HG03139 (cell line): ENCODE measurements around the gene SIK2.
"Not testable (repeated sequence)": the region's sequence is repeated elsewhere in the genome, so short reads cannot be mapped to it uniquely, and the experiment has no call there.

Source experiments
- ATAC-seq: cut with Tn5 transposase; IDR thresholded peaks from one replicate; pipeline ENCODE4 v1.9.1; 2021; ENCODE audit not compliant: unreplicated experiment

SIK2 gene

DNA sequence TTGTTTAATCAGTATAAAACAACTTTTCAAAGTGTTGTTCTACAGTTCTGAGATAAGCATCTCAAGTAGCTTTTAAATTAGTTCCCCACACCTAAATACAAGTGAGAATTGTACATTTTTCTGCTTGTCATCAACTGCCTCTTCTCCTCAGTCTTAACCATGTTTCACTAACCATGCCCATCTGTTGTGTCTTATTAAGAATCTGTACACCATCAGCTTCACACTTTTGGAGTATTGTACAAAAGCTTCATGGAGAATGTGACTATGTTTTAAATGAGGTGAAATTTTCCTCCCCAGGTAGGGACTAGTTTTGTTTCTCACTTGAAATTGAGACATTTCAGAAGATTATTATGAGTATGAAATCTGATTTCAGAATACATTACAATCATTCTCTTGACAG lies 52.4 kb downstream of the SIK2 start:
- no peak for ATAC-seq

DNA sequence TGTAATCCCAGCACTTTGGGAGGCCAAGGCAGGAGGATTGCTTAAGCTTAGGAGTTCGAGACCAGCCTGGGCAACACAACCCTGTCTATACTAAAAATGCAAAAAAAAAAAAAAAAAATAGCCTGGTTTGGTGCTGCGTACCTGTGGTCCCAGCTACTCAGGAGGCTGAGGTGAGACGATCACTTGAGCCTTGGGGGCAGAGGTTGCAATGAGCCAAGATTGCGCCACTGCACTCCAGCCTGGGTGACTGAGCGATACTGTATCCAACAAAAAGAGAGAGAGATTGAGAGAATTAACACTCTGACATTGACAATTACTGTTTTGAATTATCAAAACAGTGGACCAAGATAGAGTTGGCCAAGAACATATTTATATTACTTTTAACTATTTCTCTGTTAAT lies 53.7 kb downstream of the SIK2 start:
- no peak for ATAC-seq

DNA sequence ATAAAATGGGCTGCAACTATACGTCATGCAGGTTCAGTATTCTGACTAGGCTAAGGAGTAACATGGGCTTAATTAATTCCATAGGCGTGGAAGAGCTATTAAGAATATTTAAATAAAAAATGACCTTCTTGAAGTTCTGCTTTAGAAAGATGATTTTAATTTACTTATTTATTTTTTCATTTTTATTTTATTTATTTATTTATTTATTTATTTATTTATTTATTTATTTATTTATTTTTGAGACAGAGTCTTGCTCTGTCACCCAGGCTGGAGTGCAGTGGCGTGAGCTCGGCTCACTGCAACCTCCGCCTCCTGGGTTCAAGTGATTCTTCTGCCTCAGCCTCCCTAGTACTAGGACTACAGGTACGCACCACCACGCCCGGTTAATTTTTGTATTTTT lies 55.7 kb downstream of the SIK2 start:
- not testable (repeated sequence) for ATAC-seq

DNA sequence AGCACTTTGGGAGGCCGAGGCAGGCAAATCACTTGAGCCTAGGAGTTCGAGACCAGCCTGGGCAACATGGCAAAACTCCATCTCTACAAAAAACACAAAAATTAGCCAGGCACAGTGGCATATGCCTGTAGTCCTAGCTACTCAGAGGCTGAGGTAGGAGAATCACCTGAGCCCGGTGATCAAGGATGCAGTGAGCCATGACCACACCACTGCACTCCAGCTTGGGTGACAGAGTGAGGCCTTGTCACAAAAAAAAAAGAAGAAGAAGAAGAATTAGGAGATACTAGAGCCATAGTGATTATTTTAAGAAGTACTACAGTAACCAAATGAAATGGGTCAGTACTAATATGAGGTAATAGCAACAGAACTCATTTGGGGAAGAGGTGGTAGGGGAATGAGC lies 56.2 kb downstream of the SIK2 start:
- ATAC-seq = not testable (repeated sequence)

DNA sequence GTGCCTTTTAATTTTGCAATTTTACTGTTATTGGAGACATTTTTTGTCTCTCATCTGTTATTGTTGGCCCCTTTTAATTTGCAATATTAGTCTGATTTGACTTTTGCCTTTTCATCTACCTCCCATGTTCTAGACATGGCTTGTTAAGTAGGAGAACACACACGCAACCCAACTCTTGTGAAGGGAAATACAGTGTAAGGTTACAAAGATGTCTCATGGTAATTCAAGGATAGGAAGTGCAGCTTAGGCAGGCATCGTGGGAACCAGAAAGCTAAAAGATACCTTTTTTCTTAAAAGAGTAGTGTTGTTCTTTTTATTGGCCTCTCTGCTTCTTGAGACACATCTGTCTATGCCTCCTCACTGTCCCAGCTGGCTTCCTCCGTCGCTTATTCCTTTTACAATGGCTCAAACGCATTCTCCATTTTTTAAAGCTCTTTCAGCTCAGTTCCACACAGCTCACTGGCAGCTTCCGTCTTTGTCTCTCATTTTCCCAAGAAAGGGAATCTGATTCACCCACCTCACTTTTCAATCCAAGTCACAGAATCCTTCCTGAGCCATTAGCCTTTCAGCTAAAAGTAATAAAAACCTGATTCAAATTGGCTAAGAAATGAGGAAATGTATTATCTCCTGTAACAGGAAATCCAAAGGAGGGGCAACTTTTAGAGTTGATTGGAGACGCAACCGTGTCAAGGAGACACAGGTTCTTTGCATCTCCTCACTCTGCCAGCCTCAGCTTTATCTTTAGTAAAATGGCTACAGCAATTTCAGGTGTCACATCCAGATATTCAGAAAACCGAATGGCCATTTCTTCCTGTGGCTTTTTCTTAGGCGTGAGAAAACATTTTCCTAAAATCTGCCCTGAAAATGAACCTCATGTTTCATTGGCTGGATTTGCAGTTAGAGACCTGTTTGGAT lies 57.2 kb downstream of the SIK2 start:
- ATAC-seq = no peak

DNA sequence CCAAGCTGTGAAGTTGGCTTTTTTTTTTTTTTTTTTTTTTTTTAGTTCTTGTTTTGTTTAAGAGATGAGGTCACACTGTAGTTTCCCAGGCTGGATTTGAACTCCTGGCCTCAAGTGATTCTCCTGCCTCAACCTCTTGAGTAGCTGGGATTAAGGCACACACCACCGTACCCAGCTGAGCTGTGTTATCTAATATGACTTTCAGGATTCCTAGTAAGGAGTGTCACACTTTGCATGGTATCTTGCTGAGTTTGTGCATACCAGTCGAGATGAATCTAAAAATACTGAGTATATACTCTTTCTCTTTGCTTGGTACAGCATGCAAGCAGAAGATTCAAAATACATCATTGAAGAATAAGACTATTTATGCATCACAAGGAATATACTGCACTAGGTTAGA lies 58.6 kb downstream of the SIK2 start:
- ATAC-seq = no peak

DNA sequence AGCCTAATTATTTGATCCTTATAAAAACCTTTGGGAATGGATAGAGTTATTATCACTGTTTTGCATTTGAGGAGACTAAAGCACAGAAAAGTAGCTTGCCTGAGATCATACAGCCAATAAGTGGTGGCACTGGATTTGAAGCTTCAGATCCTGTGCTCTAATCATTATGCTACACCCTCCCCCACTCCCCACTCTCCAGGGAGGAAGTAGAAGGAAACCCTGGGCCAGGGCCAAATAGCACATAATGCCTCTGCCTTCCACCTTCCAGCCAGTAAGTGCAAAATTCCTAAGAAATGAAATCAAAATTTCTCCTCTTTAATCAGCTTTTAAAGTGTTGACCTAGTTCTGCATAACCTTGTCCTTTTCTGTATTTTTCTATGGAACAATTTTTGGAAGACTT lies 61.6 kb downstream of the SIK2 start:
- no peak for ATAC-seq

DNA sequence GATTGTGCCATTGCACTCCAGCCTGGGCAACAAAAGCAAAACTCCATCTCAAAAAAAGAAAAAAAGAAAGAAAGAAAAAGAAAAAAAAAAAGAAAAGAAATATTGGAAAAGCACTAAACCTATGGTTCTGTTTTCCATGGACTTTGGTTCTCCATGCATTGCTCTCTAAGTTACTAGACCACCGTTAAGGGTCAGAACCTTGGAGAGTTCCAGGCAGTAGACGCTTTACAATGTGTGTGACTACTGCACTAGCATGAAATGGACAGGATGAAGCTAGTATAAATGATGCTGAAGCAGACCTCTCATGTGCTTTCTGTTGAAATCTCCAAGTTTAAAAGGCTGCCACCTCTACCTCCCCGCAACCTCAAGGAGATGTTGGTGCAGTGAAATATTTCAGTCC lies 63.5 kb downstream of the SIK2 start:
- ATAC-seq = no peak

DNA sequence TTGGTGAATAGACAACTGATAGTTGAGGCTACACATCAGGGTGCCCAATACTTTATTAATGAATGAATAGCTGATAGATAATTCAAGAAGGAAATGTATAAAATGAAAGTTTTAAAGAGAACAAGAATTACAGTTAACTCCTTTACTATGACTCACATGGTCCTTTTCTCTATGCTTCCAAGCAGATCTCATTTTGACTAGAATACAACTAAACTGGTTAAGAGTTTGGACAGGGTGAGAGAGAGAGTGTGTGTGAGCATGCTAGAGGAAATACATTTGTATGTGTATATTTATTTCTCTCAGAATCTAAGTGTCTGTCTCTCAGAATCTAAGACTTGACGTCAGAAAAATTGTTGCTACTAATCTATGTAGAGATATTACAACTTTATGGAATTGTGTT lies 66.7 kb downstream of the SIK2 start:
- ATAC-seq = no peak

DNA sequence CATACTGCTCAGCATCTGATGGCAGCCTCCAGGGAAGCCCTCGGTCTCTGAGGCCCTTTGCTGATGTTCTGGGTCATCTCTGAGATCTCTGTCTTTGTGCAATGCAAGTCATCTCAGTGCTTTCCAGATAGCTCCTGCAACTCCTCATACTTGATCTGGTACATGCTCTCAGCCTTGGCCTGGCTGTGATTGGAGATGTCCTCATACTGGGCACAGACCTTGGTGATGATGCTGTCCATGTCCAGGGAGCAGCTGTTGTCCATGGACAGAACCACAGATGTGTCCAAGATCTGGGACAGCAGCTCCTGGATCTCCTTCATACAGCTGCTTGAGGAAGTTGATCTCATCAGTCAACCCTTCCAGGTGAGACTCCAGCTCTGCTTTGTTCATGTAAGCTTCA lies 69.1 kb downstream of the SIK2 start:
- ATAC-seq = no peak

DNA sequence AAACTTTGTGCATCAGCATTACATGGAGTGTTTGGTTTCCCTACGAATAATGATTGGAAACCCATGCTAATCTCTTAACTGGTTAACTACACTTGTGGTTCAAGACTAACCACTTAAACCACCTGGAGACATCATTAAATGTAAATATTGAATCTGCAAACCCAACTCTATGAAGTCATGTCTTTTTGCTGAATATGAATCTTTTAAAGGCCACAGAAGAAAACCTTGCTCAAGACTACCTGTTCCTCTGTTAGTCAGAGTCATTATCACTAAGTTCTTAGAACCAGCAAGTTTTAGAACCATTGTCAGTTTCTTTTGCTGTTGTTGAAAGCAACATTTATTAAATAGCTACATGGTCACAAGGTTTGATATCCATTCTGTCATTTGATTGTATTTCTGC lies 70.7 kb downstream of the SIK2 start:
- no peak for ATAC-seq

DNA sequence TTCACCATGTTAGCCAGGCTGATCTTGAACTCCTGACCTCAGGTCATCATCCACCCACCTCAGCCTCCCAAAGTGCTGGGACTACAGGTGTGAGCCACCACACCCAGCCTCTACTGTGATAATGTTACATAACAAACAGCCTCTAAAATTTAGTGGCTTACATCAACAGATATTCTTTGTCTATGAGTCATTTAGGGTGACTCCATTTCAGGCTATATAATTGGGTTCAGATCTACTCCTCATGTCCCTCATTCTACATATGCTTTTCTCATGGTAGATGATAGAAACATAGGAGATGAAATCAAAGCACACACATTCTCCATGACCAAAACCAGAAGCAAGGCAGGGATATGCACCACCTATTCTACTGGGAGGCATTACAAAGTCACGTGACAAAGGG lies 72.7 kb downstream of the SIK2 start:
- no peak for ATAC-seq

DNA sequence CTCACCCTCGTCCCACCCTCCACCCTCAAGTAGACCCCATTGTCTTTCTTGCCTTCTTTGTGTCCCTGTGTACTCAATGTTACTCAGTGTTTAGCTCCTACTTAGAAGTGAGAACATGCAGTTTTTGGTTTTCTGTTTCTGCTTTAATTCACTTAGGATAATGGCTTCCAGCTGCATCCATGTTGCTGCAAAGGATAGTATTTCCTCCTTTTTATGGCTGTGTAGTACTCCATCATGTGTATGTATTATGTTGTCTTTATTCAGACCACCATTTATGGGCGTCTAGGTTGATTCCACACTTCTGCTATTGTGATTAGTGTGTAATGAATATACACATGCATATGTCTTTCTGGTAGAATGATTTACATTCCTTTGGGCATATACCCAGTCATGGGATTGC lies 73.6 kb downstream of the SIK2 start:
- ATAC-seq = no peak

DNA sequence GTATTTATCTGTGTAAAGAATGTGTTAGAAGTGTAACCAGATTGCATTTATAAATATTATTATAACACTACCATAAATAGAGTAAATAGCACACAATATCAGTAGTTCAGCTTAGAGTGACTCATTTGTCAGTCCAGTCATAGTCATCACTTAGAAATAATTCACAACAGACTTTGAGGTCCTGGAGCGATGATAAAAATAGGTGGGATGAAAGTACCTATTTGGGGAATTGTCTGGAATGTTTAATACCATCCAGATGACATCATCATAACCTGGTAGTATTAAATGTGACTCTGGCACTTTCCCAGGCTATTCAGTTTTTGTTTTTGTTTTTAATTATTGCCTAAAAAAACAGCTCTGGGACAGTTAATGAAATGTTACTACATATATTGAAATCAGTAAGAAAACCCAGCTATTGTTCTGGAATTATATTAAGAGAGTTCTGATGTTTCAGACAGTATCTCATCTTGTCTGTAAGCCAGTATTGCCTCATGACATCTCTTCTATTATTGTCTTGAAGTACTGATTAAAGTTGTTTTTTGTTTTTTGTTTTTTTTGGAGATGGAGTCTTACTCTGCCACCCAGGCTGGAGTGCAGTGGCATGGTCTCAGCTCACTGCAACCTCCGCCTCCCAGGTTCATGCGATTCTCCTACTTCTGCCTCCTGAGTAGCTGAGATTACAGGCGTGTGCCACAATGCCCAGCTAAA lies 74.8 kb downstream of the SIK2 start:
- ATAC-seq = no peak

DNA sequence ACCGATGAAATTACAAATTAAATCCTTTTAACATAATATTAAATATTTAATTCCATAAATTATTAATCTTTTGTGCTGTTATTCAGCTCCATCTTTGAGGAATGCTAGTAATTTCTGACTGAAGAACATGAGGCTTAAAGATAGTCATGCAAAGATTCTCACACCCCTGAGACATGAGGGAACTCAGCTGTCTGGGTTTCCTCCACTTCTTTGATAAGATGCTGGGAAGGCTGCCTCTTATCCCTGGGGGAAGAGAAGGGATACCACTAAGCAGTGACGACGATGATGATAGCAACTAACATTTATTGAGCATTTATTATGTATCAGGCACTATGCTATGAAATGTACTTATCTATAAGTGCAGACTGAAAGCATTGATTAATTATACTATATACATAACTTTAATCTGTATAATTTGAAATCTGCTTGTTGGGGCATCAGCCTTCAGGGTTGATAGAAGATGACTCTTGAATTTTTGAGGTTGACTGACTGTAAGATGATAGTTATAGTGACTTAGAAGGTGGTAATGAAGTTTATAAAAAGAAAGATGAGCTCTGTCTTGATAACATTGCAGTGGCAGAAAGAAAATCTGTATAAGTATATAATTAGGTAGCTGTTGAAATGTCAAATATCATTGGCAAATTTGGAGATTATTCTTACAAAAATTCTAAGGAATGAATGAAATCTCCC lies 78.4 kb downstream of the SIK2 start:
- no peak for ATAC-seq

DNA sequence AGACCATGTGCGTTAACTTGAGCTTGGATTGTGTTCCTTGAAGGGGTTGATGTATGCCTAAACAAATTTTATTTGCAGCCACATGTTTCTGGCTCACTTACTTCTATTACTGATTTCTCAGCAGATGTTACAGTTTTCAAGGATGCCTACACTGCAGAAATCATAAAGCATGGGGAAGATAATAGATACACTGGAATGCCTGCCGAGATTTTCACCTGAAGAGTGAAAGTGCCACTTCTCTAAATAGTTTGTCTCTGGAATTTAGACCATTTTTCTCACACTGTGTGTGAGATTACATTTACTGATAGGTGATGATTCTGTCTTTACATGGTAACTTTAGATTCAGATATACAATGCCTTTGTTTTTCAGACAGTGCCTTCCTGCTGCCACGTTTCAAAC lies 81.6 kb downstream of the SIK2 start:
- ATAC-seq = no peak

DNA sequence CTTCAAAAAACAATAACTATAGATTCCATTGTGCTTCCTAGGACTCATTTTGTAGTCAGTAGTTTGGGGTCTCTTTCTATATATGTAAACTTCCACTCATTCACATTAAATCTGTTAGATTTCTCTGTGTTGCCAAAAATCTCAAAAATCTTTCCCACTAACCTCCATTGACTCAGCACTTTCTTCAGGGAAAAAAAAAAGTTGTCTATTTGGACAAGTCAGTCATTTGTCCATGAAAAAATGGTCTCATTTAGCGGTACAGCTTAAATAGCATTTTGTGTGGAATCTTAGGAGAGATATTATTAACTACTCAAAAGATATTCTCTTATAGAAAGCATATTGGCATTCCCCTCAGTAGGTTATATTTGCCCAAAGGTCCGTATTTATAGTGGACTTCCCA lies 82.0 kb downstream of the SIK2 start:
- no peak for ATAC-seq

DNA sequence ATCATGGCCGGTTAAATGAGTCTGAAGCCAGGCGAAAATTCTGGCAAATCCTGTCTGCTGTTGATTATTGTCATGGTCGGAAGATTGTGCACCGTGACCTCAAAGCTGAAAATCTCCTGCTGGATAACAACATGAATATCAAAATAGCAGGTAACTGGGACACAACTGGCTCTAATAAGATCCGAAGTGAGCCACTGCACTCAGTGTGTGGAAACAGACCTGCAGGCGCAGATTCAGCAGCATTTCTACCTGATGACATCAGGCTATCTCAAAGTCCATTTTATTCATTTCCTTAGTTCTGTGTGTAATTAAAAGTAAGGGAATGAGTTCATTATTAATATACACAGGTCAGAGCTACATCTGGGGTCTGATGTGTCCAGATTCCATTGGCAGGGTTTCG lies 85.8 kb downstream of the SIK2 start:
- no peak for ATAC-seq

DNA sequence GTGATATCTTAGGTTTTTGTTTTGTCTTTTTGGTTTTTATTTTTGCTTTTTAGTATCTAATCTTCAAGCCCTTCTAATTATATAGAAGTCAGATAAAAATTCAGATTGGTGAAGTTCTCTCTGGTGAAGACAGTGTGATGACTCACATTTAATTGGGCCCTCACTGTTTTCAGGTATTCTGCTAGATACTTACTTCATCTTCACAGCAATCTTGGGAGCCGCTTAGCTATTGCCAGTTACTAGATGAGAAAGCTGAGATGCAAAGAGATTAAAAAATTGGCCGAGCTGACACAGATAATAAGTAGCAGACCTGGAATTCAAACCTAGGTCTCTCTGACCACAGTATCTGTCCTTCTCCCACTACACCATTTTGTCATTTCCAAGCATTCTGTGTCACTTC lies 88.9 kb downstream of the SIK2 start:
- ATAC-seq = no peak

DNA sequence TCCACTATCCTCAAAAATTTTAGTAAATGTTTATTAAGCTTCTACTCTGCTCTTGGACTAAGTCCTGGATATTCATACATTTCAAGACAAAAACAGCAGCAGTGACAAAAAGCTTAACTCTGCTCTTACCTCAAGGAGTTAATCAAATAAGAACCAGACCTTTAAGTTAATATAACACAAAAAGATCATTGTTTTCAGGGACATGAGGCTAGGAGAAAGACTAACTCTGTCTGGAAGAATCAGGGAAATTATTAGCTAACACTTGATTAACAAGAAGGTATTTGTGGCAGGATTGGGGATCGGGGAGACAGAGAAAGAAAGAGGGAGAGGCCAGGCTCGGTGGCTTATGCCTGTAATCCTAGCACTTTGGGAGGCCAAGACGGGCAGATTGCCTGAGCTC lies 89.5 kb downstream of the SIK2 start:
- ATAC-seq = no peak

DNA sequence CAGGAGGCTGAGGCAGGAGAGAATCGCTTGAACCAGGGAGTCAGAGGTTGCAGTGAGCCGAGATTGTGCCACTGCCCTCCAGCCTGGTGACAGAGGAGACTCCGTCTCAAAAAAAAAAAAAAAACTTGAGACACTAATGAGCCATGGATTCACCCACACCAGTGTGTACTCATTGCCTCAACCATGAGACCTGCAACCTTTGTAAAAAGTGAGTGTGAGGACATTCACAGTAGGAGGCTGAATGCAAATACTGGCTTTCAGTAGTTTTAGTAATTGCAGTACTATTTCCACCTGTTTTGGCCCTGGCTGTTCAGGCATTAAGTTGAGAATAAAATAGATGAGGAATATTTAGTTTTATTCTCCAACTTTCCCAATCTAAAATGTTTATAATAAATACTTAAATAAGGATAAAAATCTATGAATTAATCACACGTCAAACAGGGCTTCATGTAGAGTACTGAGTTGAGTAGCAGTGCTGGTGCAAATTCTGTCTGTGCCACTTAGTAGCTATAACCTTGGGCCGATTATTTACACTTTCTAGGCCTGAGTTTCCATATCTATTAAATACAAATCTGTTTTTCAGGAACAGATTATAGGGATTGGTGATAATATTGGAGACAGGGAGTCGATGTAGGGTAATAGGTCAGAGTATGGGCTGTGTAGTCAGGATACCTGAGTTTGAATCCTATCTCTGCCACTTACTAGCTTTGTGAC lies 91.1 kb downstream of the SIK2 start:
- ATAC-seq = no peak
